H1 (cell line): ENCODE results near the gene PLIN1. TPM values are rescaled to one million over a fixed set of nuclear protein-coding genes. Genes with fewer than 3 reads are reported as not detected.

Experiments
- CBX5 ChIP-seq: fragments of 300-800, 300-1000 bp; sonication (generic); IDR thresholded peaks from 2 replicates; pipeline ENCODE4 v1.7.1; 2016; ENCODE audit warnings: antibody characterized with exemption, low read length, low read depth
- CHD1 ChIP-seq: IDR thresholded peaks from 2 replicates; pipeline ENCODE4 v1.6.1; 2012; ENCODE audit warnings: low read depth, low read length, improper control_type of control experiment
- polyA plus RNA-seq, 7 experiments: library from polyadenylated mRNA; depleted of rRNA in 3 of 7; stranded (reverse) in 5 of 7; unstranded in 2 of 7; fragments of >200 nt in 5 of 7; fragments of 200-250 nt in 2 of 7; gene quantifications; 1 replicate in 5 of 7; 2 replicates in 1 of 7; 4 replicates in 1 of 7; pipeline versions ENCODE4 v1.2.1 to v1.2.3, GENCODE V29; 2011 to 2013; ENCODE audit warnings: missing spikeins in 2 of 7, mixed read lengths in 2 of 7
- total RNA-seq: library from RNA; stranded (reverse); fragmentation: NEBNext Ultra II Directional; extraction: Animal tissue kit (Norgen Biotek cat#: 25700); gene quantifications from 2 replicates; pipeline ENCODE4 v1.2.1, GENCODE V29; 2021
- TF ChIP-seq, protein P1 (sequence below): fragments of 300-600 bp; sonication (generic); IDR thresholded peaks from 2 replicates; pipeline ENCODE4 v1.7.1; 2012; ENCODE audit warnings: low read length, moderate library complexity, mild to moderate bottlenecking, inconsistent platforms; ENCODE audit not compliant: insufficient replicate concordance

PLIN1 gene
- total and polyA plus RNA-seq, 2 of the 8 experiments (the other 6 are each of a cell fraction or from before 2014, with no cell fraction given): 0.33 TPM; not detected in 1

DNA sequence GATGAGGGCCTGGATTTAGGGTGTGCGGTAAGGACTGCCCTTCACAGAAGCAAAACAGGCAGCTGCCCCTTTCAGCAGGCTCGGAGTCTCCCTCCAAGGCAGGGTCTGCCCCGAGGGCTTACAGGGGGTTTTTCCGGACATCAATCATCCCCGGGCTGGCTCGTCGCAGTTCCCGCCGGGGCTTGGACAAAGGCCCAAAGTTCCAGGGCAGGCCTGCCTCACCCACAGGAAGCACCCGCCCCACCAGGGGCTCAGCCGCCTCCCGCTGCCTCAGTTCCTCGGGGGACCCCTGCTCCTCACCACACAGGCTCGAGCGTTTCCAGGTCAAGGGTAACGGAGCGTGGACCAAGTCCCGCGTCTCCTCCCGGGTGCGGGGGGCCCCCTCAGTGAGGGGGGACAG, 50.9 kb downstream of the PLIN1 start (continued):
- TF ChIP-seq CBX5 (no peak), CHD1 (no peak)
- TF ChIP-seq, protein P1, sequence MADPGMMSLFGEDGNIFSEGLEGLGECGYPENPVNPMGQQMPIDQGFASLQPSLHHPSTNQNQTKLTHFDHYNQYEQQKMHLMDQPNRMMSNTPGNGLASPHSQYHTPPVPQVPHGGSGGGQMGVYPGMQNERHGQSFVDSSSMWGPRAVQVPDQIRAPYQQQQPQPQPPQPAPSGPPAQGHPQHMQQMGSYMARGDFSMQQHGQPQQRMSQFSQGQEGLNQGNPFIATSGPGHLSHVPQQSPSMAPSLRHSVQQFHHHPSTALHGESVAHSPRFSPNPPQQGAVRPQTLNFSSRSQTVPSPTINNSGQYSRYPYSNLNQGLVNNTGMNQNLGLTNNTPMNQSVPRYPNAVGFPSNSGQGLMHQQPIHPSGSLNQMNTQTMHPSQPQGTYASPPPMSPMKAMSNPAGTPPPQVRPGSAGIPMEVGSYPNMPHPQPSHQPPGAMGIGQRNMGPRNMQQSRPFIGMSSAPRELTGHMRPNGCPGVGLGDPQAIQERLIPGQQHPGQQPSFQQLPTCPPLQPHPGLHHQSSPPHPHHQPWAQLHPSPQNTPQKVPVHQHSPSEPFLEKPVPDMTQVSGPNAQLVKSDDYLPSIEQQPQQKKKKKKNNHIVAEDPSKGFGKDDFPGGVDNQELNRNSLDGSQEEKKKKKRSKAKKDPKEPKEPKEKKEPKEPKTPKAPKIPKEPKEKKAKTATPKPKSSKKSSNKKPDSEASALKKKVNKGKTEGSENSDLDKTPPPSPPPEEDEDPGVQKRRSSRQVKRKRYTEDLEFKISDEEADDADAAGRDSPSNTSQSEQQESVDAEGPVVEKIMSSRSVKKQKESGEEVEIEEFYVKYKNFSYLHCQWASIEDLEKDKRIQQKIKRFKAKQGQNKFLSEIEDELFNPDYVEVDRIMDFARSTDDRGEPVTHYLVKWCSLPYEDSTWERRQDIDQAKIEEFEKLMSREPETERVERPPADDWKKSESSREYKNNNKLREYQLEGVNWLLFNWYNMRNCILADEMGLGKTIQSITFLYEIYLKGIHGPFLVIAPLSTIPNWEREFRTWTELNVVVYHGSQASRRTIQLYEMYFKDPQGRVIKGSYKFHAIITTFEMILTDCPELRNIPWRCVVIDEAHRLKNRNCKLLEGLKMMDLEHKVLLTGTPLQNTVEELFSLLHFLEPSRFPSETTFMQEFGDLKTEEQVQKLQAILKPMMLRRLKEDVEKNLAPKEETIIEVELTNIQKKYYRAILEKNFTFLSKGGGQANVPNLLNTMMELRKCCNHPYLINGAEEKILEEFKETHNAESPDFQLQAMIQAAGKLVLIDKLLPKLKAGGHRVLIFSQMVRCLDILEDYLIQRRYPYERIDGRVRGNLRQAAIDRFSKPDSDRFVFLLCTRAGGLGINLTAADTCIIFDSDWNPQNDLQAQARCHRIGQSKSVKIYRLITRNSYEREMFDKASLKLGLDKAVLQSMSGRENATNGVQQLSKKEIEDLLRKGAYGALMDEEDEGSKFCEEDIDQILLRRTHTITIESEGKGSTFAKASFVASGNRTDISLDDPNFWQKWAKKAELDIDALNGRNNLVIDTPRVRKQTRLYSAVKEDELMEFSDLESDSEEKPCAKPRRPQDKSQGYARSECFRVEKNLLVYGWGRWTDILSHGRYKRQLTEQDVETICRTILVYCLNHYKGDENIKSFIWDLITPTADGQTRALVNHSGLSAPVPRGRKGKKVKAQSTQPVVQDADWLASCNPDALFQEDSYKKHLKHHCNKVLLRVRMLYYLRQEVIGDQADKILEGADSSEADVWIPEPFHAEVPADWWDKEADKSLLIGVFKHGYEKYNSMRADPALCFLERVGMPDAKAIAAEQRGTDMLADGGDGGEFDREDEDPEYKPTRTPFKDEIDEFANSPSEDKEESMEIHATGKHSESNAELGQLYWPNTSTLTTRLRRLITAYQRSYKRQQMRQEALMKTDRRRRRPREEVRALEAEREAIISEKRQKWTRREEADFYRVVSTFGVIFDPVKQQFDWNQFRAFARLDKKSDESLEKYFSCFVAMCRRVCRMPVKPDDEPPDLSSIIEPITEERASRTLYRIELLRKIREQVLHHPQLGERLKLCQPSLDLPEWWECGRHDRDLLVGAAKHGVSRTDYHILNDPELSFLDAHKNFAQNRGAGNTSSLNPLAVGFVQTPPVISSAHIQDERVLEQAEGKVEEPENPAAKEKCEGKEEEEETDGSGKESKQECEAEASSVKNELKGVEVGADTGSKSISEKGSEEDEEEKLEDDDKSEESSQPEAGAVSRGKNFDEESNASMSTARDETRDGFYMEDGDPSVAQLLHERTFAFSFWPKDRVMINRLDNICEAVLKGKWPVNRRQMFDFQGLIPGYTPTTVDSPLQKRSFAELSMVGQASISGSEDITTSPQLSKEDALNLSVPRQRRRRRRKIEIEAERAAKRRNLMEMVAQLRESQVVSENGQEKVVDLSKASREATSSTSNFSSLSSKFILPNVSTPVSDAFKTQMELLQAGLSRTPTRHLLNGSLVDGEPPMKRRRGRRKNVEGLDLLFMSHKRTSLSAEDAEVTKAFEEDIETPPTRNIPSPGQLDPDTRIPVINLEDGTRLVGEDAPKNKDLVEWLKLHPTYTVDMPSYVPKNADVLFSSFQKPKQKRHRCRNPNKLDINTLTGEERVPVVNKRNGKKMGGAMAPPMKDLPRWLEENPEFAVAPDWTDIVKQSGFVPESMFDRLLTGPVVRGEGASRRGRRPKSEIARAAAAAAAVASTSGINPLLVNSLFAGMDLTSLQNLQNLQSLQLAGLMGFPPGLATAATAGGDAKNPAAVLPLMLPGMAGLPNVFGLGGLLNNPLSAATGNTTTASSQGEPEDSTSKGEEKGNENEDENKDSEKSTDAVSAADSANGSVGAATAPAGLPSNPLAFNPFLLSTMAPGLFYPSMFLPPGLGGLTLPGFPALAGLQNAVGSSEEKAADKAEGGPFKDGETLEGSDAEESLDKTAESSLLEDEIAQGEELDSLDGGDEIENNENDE: no peak
